SK-N-SH (cell line): ENCODE results near the gene MAN2B2. TPM values are rescaled to one million over a fixed set of nuclear protein-coding genes. Genes with fewer than 3 reads are reported as not detected.

Experiments used
- CTCF ChIA-PET: fragments of 300-600, 350-600 bp; formaldehyde crosslinking; extraction: SDS; loops from one replicate; lab custom pipeline; 2021; lab: Yijun Ruan, JAX
- POLR2A ChIA-PET: fragments of 350-600 bp; sonication (Branson Sonifier 250); formaldehyde crosslinking; extraction: SDS; loops from one replicate; lab custom pipeline; 2020; ENCODE audit warnings: antibody characterized with exemption, inconsistent platforms; lab: Yijun Ruan, JAX
- DNase-seq: peaks from one replicate; pipeline ENCODE4 v3.0.0; 2012
- H2AFZ ChIP-seq: fragments of 200-600 bp; sonication (generic); 2 replicates; pipeline ENCODE4 v1.8.1; 2016; ENCODE audit warnings: antibody characterized with exemption, mild to moderate bottlenecking, low read depth
- H3F3A ChIP-seq: fragments of 200-600 bp; sonication (generic); replicated peaks from 2 replicates; pipeline ENCODE3; 2016; ENCODE audit warnings: antibody characterized with exemption, mild to moderate bottlenecking; ENCODE audit not compliant: insufficient read depth
- H3K27ac ChIP-seq, 2 experiments: fragments of 200-500 bp in 1 of 2; fragments of 200-600 bp in 1 of 2; sonication (Bioruptor generic) in 1 of 2; sonication (generic), shearing (Covaris generic) in 1 of 2; 2 replicates each; pipeline versions ENCODE4 v1.5.1 to v1.6.1; 2014 to 2016; ENCODE audit warnings: low read depth in 2 of 2, inconsistent platforms in 1 of 2, low read length in 1 of 2, mild to moderate bottlenecking in 1 of 2, mixed read lengths in 1 of 2
- H3K27me3 ChIP-seq: fragments of 200-600 bp; sonication (generic), shearing (Covaris generic); 2 replicates; pipeline ENCODE4 v1.6.1; 2016; ENCODE audit warnings: mixed run types; ENCODE audit not compliant: insufficient read depth
- H3K36me3 ChIP-seq, 2 experiments: fragments of 200-500 bp in 1 of 2; fragments of 200-600 bp in 1 of 2; sonication (Bioruptor generic) in 1 of 2; sonication (generic) in 1 of 2; replicated peaks in 1 of 2; 2 replicates each; pipeline versions ENCODE3 to v1.5.1; 2014 to 2016; ENCODE audit warnings: low read length in 1 of 2, mild to moderate bottlenecking in 1 of 2; ENCODE audit not compliant: insufficient read depth in 2 of 2, control insufficient read depth in 1 of 2
- H3K4me1 ChIP-seq, 2 experiments: fragments of 200-500 bp in 1 of 2; fragments of 200-600 bp in 1 of 2; sonication (Bioruptor generic) in 1 of 2; sonication (generic), shearing (Covaris generic) in 1 of 2; 2 replicates each; pipeline versions ENCODE4 v1.5.1 to v1.6.1; 2014 to 2016; ENCODE audit warnings: low read depth in 1 of 2, low read length in 1 of 2, mixed run types in 1 of 2; ENCODE audit not compliant: insufficient read depth in 2 of 2, control insufficient read depth in 1 of 2
- H3K4me2 ChIP-seq: fragments of 200-600 bp; sonication (generic), shearing (Covaris generic); 2 replicates; pipeline ENCODE4 v1.6.1; 2017; ENCODE audit warnings: mixed run types
- H3K4me3 ChIP-seq, 2 experiments: fragments of 200-500 bp in 1 of 2; fragments of 200-600 bp in 1 of 2; sonication (Bioruptor generic) in 1 of 2; sonication (generic), shearing (Covaris generic) in 1 of 2; 2 replicates each; pipeline versions ENCODE4 v1.5.1 to v1.8.1; 2014 to 2016; ENCODE audit warnings: low read depth in 2 of 2, inconsistent platforms in 1 of 2, low read length in 1 of 2, mild to moderate bottlenecking in 1 of 2, mixed read lengths in 1 of 2, moderate library complexity in 1 of 2
- H3K79me2 ChIP-seq: fragments of 200-600 bp; sonication (generic); 2 replicates; pipeline ENCODE4 v1.8.1; 2017; ENCODE audit warnings: mild to moderate bottlenecking; ENCODE audit not compliant: insufficient read depth
- H3K9ac ChIP-seq: fragments of 200-600 bp; sonication (generic); 2 replicates; pipeline ENCODE4 v1.6.1; 2017; ENCODE audit warnings: mixed run types
- H3K9me2 ChIP-seq: fragments of 200-600 bp; sonication (generic); 2 replicates; pipeline ENCODE4 v1.6.1; 2017; ENCODE audit warnings: mixed run types
- H3K9me3 ChIP-seq: fragments of 200-600 bp; sonication (generic); 2 replicates; pipeline ENCODE4 v1.6.1; 2017; ENCODE audit warnings: mixed run types, mild to moderate bottlenecking, moderate library complexity
- H4K20me1 ChIP-seq: fragments of 200-600 bp; sonication (generic); 2 replicates; pipeline ENCODE4 v1.6.1; 2017; ENCODE audit warnings: mild to moderate bottlenecking, mixed run types; ENCODE audit not compliant: insufficient read depth
- CHD2 ChIP-seq: fragments of 150-350 bp; IDR thresholded peaks from 2 replicates; pipeline ENCODE4 v1.6.1; 2018; ENCODE audit warnings: low read length; ENCODE audit not compliant: partially characterized antibody
- EP300 ChIP-seq, 2 experiments: IDR thresholded peaks; 2 replicates each; pipeline versions ENCODE4 v1.4.0 to v1.6.1; 2012; ENCODE audit warnings: borderline replicate concordance in 1 of 2, low read depth in 1 of 2, low read length in 1 of 2
- EZH2phosphoT487 ChIP-seq: fragments of 200-600 bp; sonication (generic); IDR thresholded peaks from 2 replicates; pipeline ENCODE4 v1.6.1; 2017; ENCODE audit warnings: low read depth, mixed run types, mild to moderate bottlenecking, antibody characterized with exemption, moderate library complexity, borderline replicate concordance
- FOXJ3 ChIP-seq: sonication (generic); formaldehyde crosslinking; IDR thresholded peaks from 2 replicates; pipeline ENCODE4 v1.5.1; 2020; ENCODE audit warnings: mild to moderate bottlenecking, missing genetic modification reagents
- FOXM1 ChIP-seq: IDR thresholded peaks from 2 replicates; pipeline ENCODE4 v1.4.0; 2012; ENCODE audit warnings: low read depth, mild to moderate bottlenecking
- JUND ChIP-seq: IDR thresholded peaks from 2 replicates; pipeline ENCODE4 v1.4.0; 2012
- MEF2A ChIP-seq: IDR thresholded peaks from 2 replicates; pipeline ENCODE4 v1.4.0; 2012; ENCODE audit warnings: low read depth, borderline replicate concordance
- RAD21 ChIP-seq: IDR thresholded peaks from 2 replicates; pipeline ENCODE4 v1.6.1; 2012; ENCODE audit warnings: mild to moderate bottlenecking, low read length
- REST ChIP-seq: IDR thresholded peaks from 2 replicates; pipeline ENCODE4 v1.6.1; 2012; ENCODE audit warnings: mild to moderate bottlenecking, low read depth, low read length, moderate library complexity
- RFX5 ChIP-seq: IDR thresholded peaks from 2 replicates; pipeline ENCODE4 v1.6.1; 2012; ENCODE audit warnings: mild to moderate bottlenecking, improper control_type of control experiment, low read length
- RXRA ChIP-seq: IDR thresholded peaks from 2 replicates; pipeline ENCODE4 v1.4.0; 2012; ENCODE audit warnings: low read depth, mild to moderate bottlenecking, borderline replicate concordance
- SMC3 ChIP-seq: IDR thresholded peaks from 2 replicates; pipeline ENCODE4 v1.6.1; 2012; ENCODE audit warnings: low read depth, low read length, improper control_type of control experiment
- USF2 ChIP-seq: fragments of 150-350 bp; IDR thresholded peaks from 2 replicates; pipeline ENCODE4 v1.6.1; 2017; ENCODE audit warnings: antibody characterized with exemption, low read length, low read depth, borderline replicate concordance
- YY1 ChIP-seq: IDR thresholded peaks from 2 replicates; pipeline ENCODE4 v1.4.0; 2012; ENCODE audit warnings: low read depth, mild to moderate bottlenecking
- WGBS: methylation state at CpG from one replicate; pipeline ENCODE4 v1.1.6; 2017; ENCODE audit warnings: low lambda C conversion rate; 5-methylcytosine and 5-hydroxymethylcytosine counted together
- polyA plus RNA-seq, 3 experiments: library from polyadenylated mRNA; depleted of rRNA; stranded (reverse); fragments of >200 nt; gene quantifications; 2 replicates each; pipeline ENCODE4 v1.2.3, GENCODE V29; 2012
- TF ChIP-seq, protein P1 (sequence below): IDR thresholded peaks from 2 replicates; pipeline ENCODE4 v1.4.0; 2012; ENCODE audit warnings: low read depth
- TF ChIP-seq, protein P2 (sequence below): IDR thresholded peaks from 2 replicates; pipeline ENCODE4; 2012

The MAN2B2 gene
- polyA plus RNA-seq, 1 of the 3 experiments (the other 2 are of a cell fraction), result 24.9 TPM

GRCh38 chr4:6658597-6659075 is 83.6 kb downstream of the MAN2B2 start:
- no peak for DNase-seq
- no peaks in the 10 kb centered on the region for H3K79me2 ChIP-seq
- H3K9me3 ChIP-seq, result no peaks in the 10 kb centered on the region
- no peak overlapping the region for H3K4me3 ChIP-seq
- ChIA-PET CTCF (no interaction called here), POLR2A (interaction anchor here (1.1 kb wide), 1 partner anchor 14 kb away, joined by 3 read pairs; no protein-coding TSS in a partner anchor)
- no peak overlapping the region for H2AFZ ChIP-seq
- H4K20me1 ChIP-seq, result no peaks in the 10 kb centered on the region
- no peaks in the 10 kb centered on the region for H3K36me3 ChIP-seq
- no peak overlapping the region for H3K27ac ChIP-seq
- H3K4me1 ChIP-seq, result no peaks in the 10 kb centered on the region
- H3K9ac ChIP-seq, result no peak overlapping the region
- WGBS, result 89% methylated on average over 32 of the region's 52 CpGs
- no peak overlapping the region for H3K4me2 ChIP-seq
- TF ChIP-seq FOXM1 (no peak), FOXJ3 (CRISPR knock-in tag) (no peak), EZH2phosphoT487 (no peak), REST (no peak), USF2 (no peak), RXRA (no peak), CHD2 (no peak), JUND (no peak), EP300 (IDR thresholded peaks at IDR 0.05; ENCODE audit: borderline replicate concordance in 1 of 2, low read depth in 1 of 2, low read length in 1 of 2) (no peak), SMC3 (no peak), RAD21 (no peak), YY1 (no peak), MEF2A (no peak), RFX5 (no peak)
- TF ChIP-seq, protein P1, sequence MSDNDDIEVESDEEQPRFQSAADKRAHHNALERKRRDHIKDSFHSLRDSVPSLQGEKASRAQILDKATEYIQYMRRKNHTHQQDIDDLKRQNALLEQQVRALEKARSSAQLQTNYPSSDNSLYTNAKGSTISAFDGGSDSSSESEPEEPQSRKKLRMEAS, result no peak
- TF ChIP-seq, protein P2, sequence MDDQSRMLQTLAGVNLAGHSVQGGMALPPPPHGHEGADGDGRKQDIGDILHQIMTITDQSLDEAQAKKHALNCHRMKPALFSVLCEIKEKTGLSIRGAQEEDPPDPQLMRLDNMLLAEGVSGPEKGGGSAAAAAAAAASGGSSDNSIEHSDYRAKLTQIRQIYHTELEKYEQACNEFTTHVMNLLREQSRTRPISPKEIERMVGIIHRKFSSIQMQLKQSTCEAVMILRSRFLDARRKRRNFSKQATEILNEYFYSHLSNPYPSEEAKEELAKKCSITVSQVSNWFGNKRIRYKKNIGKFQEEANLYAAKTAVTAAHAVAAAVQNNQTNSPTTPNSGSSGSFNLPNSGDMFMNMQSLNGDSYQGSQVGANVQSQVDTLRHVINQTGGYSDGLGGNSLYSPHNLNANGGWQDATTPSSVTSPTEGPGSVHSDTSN, result no peak
- H3K27me3 ChIP-seq, result no peaks in the 10 kb centered on the region
- H3F3A ChIP-seq, result no peaks in the 10 kb centered on the region
- no peaks in the 10 kb centered on the region for H3K9me2 ChIP-seq
